SU-DHL-6 (cell line): Measurements from ENCODE around the gene UNC5C.

Experiments
- CTCF ChIP-seq: fragments of 200-600 bp; sonication (generic); IDR thresholded peaks from one replicate; pipeline ENCODE4 v1.5.1; 2017; ENCODE audit warnings: antibody characterized with exemption, mild to moderate bottlenecking, low read length, moderate library complexity; ENCODE audit not compliant: insufficient read depth, poor library complexity, severe bottlenecking
- EZH2phosphoT487 ChIP-seq: fragments of 200-600 bp; sonication (generic), shearing (Covaris generic); conservative IDR thresholded peaks from 2 replicates; pipeline ENCODE4 v1.6.1; 2018; ENCODE audit warnings: mild to moderate bottlenecking, antibody characterized with exemption, low read length, moderate library complexity, mixed read lengths

DNA sequence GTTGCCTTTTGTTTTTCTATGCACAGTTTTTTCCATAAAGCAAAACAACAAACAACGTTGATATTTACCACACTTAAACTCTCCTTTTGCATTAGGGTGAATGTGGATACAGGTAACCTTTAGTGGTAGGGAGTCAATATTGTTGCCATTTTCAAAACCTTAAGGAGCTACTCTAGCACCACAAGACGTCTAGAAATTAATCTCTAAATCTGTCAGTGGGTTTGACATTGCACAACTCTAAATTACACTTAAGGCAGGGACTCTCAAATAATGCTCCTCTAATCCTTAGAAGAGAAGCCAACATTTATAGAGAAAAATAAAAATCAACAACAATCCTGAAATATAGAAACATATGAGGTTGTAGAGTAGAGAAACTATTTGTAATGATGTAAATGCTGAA is 297.2 kb downstream of the UNC5C start:
- TF ChIP-seq CTCF (no peak), EZH2phosphoT487 (no peak)
